Upper lobe of left lung (tissue), 4 donors: Measurements from ENCODE around the gene C11orf58.

Source experiments
- EP300 ChIP-seq, 4 donors: sonication (generic); formaldehyde crosslinking; IDR thresholded peaks; one replicate each; pipeline ENCODE4 v1.5.1; 2017; ENCODE audit warnings: antibody characterized with exemption in 4 of 4, control low read depth in 2 of 4
- POLR2A ChIP-seq, 4 donors: fragments of 450-650 bp; IDR thresholded peaks; one replicate each; pipeline ENCODE4 v1.5.1; 2016 to 2017; ENCODE audit warnings: antibody characterized with exemption in 4 of 4, mild to moderate bottlenecking in 2 of 4
- POLR2AphosphoS5 ChIP-seq, 2 donors: sonication (generic); formaldehyde crosslinking; IDR thresholded peaks; one replicate each; pipeline ENCODE4 v1.5.1; 2017; ENCODE audit warnings: antibody characterized with exemption in 2 of 2
- TF ChIP-seq, protein P1 (sequence below), 6 experiments: fragments of 450-650 bp in 4 of 6; fragments of 200-600 bp in 2 of 6; sonication (generic) in 2 of 6; IDR thresholded peaks; one replicate each; pipeline ENCODE4 v1.5.1; 2016 to 2019; ENCODE audit warnings: antibody characterized with exemption in 6 of 6

DNA sequence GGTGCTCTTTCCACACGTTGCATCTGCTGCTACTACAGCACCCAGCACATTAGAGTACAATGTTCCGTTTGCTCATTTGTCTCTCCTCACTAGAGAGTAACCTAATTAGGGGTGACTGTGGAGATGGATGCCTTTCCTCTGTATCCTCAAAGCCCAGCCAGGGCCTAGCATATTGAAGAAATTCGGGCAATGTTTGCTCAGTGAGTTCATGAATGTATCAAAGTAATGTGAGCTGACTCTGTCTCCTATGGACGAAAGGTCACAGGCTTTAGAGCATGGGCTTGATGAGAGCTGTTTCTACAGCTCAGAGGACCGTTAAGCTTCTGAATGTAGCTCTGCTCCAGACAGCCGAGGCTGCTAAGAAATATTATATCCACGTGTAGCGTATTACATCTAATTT lies 67.5 kb downstream of the C11orf58 start:
- TF ChIP-seq POLR2A (IDR thresholded peaks at IDR 0.05) (no peak), POLR2AphosphoS5 (IDR thresholded peaks at IDR 0.05) (no peak), EP300 (IDR thresholded peaks at IDR 0.05) (no peak)
- TF ChIP-seq, protein P1, sequence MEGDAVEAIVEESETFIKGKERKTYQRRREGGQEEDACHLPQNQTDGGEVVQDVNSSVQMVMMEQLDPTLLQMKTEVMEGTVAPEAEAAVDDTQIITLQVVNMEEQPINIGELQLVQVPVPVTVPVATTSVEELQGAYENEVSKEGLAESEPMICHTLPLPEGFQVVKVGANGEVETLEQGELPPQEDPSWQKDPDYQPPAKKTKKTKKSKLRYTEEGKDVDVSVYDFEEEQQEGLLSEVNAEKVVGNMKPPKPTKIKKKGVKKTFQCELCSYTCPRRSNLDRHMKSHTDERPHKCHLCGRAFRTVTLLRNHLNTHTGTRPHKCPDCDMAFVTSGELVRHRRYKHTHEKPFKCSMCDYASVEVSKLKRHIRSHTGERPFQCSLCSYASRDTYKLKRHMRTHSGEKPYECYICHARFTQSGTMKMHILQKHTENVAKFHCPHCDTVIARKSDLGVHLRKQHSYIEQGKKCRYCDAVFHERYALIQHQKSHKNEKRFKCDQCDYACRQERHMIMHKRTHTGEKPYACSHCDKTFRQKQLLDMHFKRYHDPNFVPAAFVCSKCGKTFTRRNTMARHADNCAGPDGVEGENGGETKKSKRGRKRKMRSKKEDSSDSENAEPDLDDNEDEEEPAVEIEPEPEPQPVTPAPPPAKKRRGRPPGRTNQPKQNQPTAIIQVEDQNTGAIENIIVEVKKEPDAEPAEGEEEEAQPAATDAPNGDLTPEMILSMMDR (IDR thresholded peaks at IDR 0.05), result no peak
